SW480 (cell line): ENCODE results near the gene GNA15.

ENCODE experiments used
- DNase-seq: peaks from one replicate; pipeline ENCODE4 v3.0.0-alpha.2; 2016; ENCODE audit warnings: low spot score

The GNA15 gene

GRCh38 chr19:3208317-3209207 is 72.7 kb downstream of the GNA15 start:
- DNase-seq, result no peak

GRCh38 chr19:3210347-3211017 is 74.6 kb downstream of the GNA15 start:
- no peak for DNase-seq

GRCh38 chr19:3211191-3211590 is 75.4 kb downstream of the GNA15 start:
- no peak for DNase-seq

- DNase-seq, result no peak
Observed at GRCh38 chr19:3213159-3213558, 77.3 kb downstream of the GNA15 start.
